Neural cell (in vitro differentiated cells): ENCODE data around the gene CTBP2. TPM values are rescaled to one million over a fixed set of nuclear protein-coding genes. Genes with fewer than 3 reads are reported as not detected.

Source experiments
- H2AFZ ChIP-seq: fragments of 200-600, 300-800 bp; sonication (generic), shearing (Covaris generic); 2 replicates; pipeline ENCODE4 v1.6.0; 2014; ENCODE audit warnings: low read depth, mild to moderate bottlenecking, antibody characterized with exemption, low read length, moderate library complexity
- H3F3A ChIP-seq: fragments of 200-600 bp; shearing (Covaris generic); 2 replicates; pipeline ENCODE4 v1.6.1; 2016; ENCODE audit warnings: mild to moderate bottlenecking, moderate library complexity, mixed read lengths, antibody characterized with exemption, low read length; ENCODE audit not compliant: insufficient read depth, poor library complexity, severe bottlenecking
- H3K27ac ChIP-seq: fragments of 200-600, 300-800 bp; sonication (generic), shearing (Covaris generic); 2 replicates; pipeline ENCODE4 v1.5.1; 2014; ENCODE audit warnings: mild to moderate bottlenecking, low read length, moderate library complexity
- H3K27me3 ChIP-seq: fragments of 300-800, 200-600 bp; sonication (generic), shearing (Covaris generic); 2 replicates; pipeline ENCODE4 v1.6.0; 2014; ENCODE audit warnings: mild to moderate bottlenecking, low read depth, low read length, moderate library complexity; ENCODE audit not compliant: insufficient read depth
- H3K36me3 ChIP-seq: fragments of 300-800, 200-600 bp; sonication (generic), shearing (Covaris generic); 2 replicates; pipeline ENCODE4 v1.5.1; 2014; ENCODE audit warnings: mild to moderate bottlenecking, antibody characterized with exemption, low read length, moderate library complexity; ENCODE audit not compliant: insufficient read depth
- H3K4me2 ChIP-seq: fragments of 300-800, 200-600 bp; sonication (generic), shearing (Covaris generic); 2 replicates; pipeline ENCODE4 v1.6.0; 2014; ENCODE audit warnings: mild to moderate bottlenecking, low read length
- H3K4me3 ChIP-seq: fragments of 300-800, 200-600 bp; sonication (generic), shearing (Covaris generic); 2 replicates; pipeline ENCODE4 v1.5.1; 2014; ENCODE audit warnings: mild to moderate bottlenecking, low read length, moderate library complexity
- H3K79me2 ChIP-seq: fragments of 200-600 bp; shearing (Covaris generic); replicated peaks from 2 replicates; pipeline ENCODE4 v1.6.0; 2014; ENCODE audit warnings: mild to moderate bottlenecking, low read length, moderate library complexity; ENCODE audit not compliant: insufficient read depth
- H3K9ac ChIP-seq: fragments of 300-800, 200-600 bp; sonication (generic), shearing (Covaris generic); 2 replicates; pipeline ENCODE4 v1.6.1; 2016; ENCODE audit warnings: mild to moderate bottlenecking, low read length, mixed read lengths
- H3K9me2 ChIP-seq: fragments of 200-600 bp; shearing (Covaris generic); 2 replicates; pipeline ENCODE4 v1.6.1; 2016; ENCODE audit warnings: mild to moderate bottlenecking, low read length, mixed read lengths; ENCODE audit not compliant: insufficient read depth
- H3K9me3 ChIP-seq: fragments of 200-600, 300-800 bp; sonication (generic), shearing (Covaris generic); 2 replicates; pipeline ENCODE4 v1.6.1; 2016; ENCODE audit warnings: mild to moderate bottlenecking, mixed run types, low read length, moderate library complexity, mixed read lengths
- H4K20me1 ChIP-seq: fragments of 200-600 bp; shearing (Covaris generic); 2 replicates; pipeline ENCODE4 v1.6.1; 2016; ENCODE audit warnings: mild to moderate bottlenecking, mixed run types; ENCODE audit not compliant: insufficient read depth
- EP300 ChIP-seq: fragments of 450-650 bp; conservative IDR thresholded peaks from 2 replicates; pipeline ENCODE4 v1.6.1; 2014; ENCODE audit warnings: antibody characterized with exemption, mild to moderate bottlenecking, moderate library complexity; ENCODE audit not compliant: poor library complexity, severe bottlenecking
- EZH2 ChIP-seq: fragments of 200-600, 300-800 bp; shearing (Covaris generic), sonication (generic); IDR thresholded peaks from 2 replicates; pipeline ENCODE4 v1.6.1; 2014; ENCODE audit warnings: antibody characterized with exemption, low read length, borderline replicate concordance, mild to moderate bottlenecking; ENCODE audit not compliant: insufficient read depth, poor library complexity, severe bottlenecking
- MXI1 ChIP-seq: fragments of 450-650 bp; conservative IDR thresholded peaks from 2 replicates; pipeline ENCODE4 v1.6.1; 2014; ENCODE audit warnings: antibody characterized with exemption, mild to moderate bottlenecking; ENCODE audit not compliant: poor library complexity, severe bottlenecking
- POLR2AphosphoS5 ChIP-seq: IDR thresholded peaks from 2 replicates; pipeline ENCODE4 v1.6.1; 2012
- RAD21 ChIP-seq: fragments of 450-650 bp; conservative IDR thresholded peaks from 2 replicates; pipeline ENCODE4 v1.6.1; 2014; ENCODE audit warnings: antibody characterized with exemption, mild to moderate bottlenecking, moderate library complexity
- SMC3 ChIP-seq: fragments of 450-650 bp; conservative IDR thresholded peaks from 2 replicates; pipeline ENCODE4 v1.6.1; 2014; ENCODE audit warnings: antibody characterized with exemption, mild to moderate bottlenecking, moderate library complexity; ENCODE audit not compliant: poor library complexity
- TAF1 ChIP-seq: IDR thresholded peaks from 2 replicates; pipeline ENCODE4 v1.6.1; 2012; ENCODE audit warnings: low read depth
- polyA plus RNA-seq: library from polyadenylated mRNA; depleted of rRNA; stranded (reverse); fragments of >200 nt; gene quantifications from 2 replicates; pipeline ENCODE4 v1.2.3, GENCODE V29; 2014
- TF ChIP-seq, protein P1 (sequence below): IDR thresholded peaks from 2 replicates; pipeline ENCODE4 v1.6.1; 2012; ENCODE audit warnings: borderline replicate concordance
- TF ChIP-seq, protein P2 (sequence below): fragments of 450-650 bp; IDR thresholded peaks from 2 replicates; pipeline ENCODE4 v1.5.1; 2014; ENCODE audit warnings: antibody characterized with exemption, mild to moderate bottlenecking, moderate library complexity; ENCODE audit not compliant: poor library complexity, severe bottlenecking

Gene CTBP2
- polyA plus RNA-seq, 1 donor from 2014 or later: 59.5 TPM

DNA sequence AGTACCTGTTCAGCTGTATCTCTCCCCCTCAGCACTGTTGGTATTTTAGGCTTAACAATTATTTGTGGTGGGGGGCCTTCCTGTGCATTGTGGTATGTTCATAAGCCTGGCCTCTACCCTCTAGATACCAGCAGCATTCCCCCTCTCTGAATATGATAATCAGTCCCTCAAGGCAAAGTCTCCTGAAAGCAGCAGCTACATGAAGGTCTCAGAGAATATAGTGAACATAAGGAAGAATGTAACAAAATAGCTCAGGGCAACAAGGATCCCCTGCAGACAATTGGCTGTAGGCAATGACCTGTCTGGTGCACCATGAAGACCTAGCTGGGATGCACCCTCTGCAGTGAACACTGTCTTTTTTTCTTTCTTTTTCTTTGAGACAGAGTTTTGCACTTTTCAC lies 86.4 kb downstream of the CTBP2 start:
- TF ChIP-seq MXI1 (no peak), POLR2AphosphoS5 (no peak), EP300 (no peak), EZH2 (no peak), RAD21 (no peak), TAF1 (no peak), SMC3 (no peak)
- TF ChIP-seq, protein P1, sequence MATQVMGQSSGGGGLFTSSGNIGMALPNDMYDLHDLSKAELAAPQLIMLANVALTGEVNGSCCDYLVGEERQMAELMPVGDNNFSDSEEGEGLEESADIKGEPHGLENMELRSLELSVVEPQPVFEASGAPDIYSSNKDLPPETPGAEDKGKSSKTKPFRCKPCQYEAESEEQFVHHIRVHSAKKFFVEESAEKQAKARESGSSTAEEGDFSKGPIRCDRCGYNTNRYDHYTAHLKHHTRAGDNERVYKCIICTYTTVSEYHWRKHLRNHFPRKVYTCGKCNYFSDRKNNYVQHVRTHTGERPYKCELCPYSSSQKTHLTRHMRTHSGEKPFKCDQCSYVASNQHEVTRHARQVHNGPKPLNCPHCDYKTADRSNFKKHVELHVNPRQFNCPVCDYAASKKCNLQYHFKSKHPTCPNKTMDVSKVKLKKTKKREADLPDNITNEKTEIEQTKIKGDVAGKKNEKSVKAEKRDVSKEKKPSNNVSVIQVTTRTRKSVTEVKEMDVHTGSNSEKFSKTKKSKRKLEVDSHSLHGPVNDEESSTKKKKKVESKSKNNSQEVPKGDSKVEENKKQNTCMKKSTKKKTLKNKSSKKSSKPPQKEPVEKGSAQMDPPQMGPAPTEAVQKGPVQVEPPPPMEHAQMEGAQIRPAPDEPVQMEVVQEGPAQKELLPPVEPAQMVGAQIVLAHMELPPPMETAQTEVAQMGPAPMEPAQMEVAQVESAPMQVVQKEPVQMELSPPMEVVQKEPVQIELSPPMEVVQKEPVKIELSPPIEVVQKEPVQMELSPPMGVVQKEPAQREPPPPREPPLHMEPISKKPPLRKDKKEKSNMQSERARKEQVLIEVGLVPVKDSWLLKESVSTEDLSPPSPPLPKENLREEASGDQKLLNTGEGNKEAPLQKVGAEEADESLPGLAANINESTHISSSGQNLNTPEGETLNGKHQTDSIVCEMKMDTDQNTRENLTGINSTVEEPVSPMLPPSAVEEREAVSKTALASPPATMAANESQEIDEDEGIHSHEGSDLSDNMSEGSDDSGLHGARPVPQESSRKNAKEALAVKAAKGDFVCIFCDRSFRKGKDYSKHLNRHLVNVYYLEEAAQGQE: no peak
- TF ChIP-seq, protein P2, sequence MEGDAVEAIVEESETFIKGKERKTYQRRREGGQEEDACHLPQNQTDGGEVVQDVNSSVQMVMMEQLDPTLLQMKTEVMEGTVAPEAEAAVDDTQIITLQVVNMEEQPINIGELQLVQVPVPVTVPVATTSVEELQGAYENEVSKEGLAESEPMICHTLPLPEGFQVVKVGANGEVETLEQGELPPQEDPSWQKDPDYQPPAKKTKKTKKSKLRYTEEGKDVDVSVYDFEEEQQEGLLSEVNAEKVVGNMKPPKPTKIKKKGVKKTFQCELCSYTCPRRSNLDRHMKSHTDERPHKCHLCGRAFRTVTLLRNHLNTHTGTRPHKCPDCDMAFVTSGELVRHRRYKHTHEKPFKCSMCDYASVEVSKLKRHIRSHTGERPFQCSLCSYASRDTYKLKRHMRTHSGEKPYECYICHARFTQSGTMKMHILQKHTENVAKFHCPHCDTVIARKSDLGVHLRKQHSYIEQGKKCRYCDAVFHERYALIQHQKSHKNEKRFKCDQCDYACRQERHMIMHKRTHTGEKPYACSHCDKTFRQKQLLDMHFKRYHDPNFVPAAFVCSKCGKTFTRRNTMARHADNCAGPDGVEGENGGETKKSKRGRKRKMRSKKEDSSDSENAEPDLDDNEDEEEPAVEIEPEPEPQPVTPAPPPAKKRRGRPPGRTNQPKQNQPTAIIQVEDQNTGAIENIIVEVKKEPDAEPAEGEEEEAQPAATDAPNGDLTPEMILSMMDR: no peak
- Histone ChIP-seq H3K36me3 (no peaks in the 10 kb centered on the region), H3K9ac (no peak overlapping the region), H2AFZ (no peak overlapping the region), H3K79me2 (peaks cover 2% of the 10 kb centered on the region), H3F3A (no peaks in the 10 kb centered on the region), H4K20me1 (no peaks in the 10 kb centered on the region), H3K9me2 (no peaks in the 10 kb centered on the region), H3K27me3 (no peaks in the 10 kb centered on the region), H3K4me3 (no peak overlapping the region), H3K4me2 (no peak overlapping the region), H3K27ac (no peak overlapping the region), H3K9me3 (no peaks in the 10 kb centered on the region)

DNA sequence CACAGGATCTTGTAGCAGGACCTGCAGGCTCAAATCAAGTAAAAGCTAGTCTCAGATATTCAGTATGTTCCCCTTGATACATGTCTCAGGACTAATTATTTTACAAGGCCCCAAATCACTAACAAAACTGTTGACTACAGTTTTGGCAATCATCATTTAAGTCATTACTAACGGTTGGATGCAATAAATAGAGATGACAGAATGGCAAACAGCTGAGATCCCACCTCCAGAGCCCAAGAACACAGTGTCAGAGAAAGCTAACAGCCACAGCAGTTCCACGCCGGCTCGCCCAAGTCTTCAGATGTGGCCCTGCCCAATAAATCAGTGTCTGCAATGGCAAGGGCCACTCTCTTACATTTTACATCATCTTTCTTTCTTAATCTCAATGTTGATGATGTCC lies 87.6 kb downstream of the CTBP2 start:
- TF ChIP-seq, protein P2: no peak
- TF ChIP-seq EP300: no peak
- TF ChIP-seq POLR2AphosphoS5: no peak
- TF ChIP-seq TAF1: no peak
- no peak for TF ChIP-seq RAD21
- TF ChIP-seq, protein P1: no peak
- TF ChIP-seq EZH2: no peak
- no peak for TF ChIP-seq SMC3
- no peak for TF ChIP-seq MXI1

More for the DNA sequence above, 87.6 kb downstream of the CTBP2 start:
- Histone ChIP-seq H3K9ac (no peak overlapping the region), H3K4me2 (no peak overlapping the region), H2AFZ (no peak overlapping the region), H3F3A (no peaks in the 10 kb centered on the region), H3K4me3 (no peak overlapping the region), H4K20me1 (no peaks in the 10 kb centered on the region), H3K27ac (no peak overlapping the region), H3K36me3 (no peaks in the 10 kb centered on the region), H3K27me3 (no peaks in the 10 kb centered on the region), H3K9me3 (no peaks in the 10 kb centered on the region), H3K9me2 (no peaks in the 10 kb centered on the region), H3K79me2 (peaks cover 2% of the 10 kb centered on the region)
